Activated CD4-positive, alpha-beta T cell treated with anti-CD3 and anti-CD28 coated beads, Interleukin-2, Interleukin-4, amounts not matched to agents 100 ng/mL and 50 ng/mL, durations not matched to agents 16 hours and 8 hours (primary cell): ENCODE data around the gene OSTF1.

Experiments
- DNase-seq: peaks from one replicate; pipeline ENCODE4 v3.0.0-alpha.2; 2020; ENCODE audit warnings: low spot score

Gene OSTF1, protein sequence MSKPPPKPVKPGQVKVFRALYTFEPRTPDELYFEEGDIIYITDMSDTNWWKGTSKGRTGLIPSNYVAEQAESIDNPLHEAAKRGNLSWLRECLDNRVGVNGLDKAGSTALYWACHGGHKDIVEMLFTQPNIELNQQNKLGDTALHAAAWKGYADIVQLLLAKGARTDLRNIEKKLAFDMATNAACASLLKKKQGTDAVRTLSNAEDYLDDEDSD

DNA sequence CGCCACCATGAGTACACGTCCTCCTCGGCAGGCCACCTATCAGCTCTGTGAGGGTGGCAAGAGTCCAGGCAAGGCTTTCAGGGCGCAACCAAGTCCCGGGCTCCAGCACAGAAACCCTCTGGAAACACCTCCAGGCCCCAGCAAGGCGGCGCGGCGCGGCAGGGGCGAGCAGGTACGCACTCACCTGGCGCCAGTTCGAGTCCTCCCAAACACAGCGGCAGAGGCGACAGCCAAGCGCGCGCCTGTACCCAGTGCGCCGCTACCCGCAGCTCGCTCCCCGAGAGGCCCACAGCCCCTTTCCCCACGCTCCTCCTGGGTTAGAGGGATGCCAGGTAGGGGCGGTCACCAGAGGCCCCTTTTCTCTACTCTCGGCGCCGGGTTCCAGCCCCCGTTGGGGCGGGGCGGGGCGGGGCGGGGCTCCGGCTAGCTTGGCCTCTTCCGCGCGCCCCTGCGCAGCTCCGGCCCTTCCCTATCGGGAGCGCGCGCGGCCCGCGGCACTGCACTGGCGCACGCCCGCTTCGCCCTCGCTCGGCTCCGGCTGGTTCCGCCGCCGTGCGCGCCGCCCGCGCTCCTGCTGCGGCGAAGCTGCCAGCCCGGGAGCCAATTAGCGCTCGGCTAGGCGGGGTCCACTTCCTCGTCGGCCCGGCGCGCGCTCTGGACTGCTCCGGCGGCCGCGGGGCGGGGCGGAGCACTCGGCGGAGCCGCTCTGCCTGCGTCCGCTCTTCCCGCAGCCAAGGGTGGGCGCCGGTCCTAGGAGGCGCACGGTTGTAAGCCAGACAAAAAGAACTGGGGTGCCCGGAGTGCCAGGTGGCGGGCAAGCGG is at the start of gene OSTF1, which contains the start of gene NMRK1:
OSTF1 (plus strand) TSS at position 691 of the 822 bp plus-strand sequence. CDS start 179 bp downstream, outside the sequence.
NMRK1 (minus strand) TSS at position 332 of the 822 bp plus-strand sequence. CDS start 5,040 bp downstream, outside the sequence.
- peak; percentile 95 for DNase-seq

DNA sequence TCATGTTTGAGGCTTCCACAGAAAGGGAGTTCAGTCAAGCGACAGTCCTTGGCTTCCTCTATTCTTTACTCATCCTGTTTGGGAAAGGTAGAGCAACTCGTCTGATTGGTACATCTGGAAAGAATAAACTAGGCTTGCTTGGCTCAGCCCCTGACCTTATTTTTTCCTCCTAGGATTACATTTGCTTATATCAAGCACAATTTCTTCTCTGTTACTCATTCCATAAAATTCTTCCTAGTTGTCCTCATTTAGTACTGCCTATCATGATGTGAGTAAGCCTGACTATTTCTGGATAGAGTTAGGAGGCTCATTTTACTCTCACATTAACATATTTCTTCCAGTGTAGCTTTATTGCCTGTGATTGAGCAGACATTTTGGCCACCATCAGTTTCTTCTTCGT is 49.3 kb upstream of the OSTF1 start:
- no peak for DNase-seq

DNA sequence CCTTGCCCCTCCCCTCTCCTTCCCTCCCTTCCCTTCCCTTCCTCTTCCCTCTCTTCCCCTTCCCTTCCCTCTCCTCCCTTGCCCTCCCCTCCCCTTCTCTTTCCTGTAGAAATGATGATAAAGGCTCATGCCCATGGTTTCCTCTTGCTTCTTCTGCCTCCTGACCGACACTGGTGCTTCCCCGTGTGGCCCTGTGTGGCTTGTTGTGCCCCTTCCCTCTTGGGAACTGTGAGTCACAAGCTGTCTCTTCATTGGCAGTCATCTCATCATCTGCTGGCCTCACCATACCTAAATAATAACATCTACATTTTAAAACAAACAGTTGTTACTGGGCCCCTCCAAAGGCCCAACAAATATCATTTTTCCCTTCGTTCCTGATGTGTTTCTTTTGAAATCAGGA is 48.5 kb upstream of the OSTF1 start:
- no peak for DNase-seq

DNA sequence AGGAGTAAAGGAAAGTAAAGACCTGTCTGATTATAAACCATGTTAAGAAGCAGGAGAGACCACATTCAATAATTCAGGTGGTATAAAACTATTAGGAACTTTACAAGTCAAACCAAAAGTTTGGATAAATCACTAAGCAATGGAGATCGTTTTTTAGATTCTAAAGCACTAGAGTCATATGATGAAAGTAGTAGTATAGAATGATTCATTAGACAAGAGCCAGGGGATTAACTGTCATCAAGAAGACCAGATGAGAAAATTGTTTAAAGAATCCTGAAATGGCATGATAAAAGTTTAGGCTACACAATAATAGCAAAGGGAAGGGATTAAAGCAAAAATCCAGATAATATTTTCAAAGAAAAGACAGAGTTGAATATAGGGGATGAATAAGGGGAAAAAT is 47.3 kb upstream of the OSTF1 start:
- DNase-seq = no peak

DNA sequence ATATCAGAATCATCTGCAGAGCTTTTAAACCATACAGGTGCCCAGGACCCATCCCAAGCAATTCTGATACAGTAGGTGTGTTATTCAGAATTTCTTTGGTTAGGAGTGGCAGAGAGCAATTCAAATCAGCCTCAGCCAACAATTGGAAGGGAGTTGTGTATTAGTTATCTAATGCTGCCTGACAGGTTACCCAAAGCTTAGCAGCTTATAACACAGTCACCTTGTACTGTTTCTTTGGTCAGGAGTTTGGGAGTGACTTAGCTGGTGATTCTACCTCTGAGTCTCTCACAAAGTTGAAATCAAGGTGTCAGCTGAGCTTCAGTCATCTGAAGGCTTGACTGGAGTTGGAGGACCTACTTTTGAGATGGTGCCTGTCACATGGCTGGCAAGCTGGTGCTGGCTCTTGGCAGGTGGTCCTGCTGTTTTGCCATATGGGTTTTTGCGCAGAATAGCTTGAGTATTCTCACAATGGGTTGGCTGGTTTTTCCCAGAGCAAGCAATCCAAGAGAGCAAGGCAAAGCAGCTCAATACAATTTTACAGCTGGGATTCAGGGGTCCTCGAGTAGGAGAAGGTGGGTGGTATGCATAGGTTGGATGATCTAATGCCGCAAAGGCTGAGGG is 41.5 kb upstream of the OSTF1 start:
- DNase-seq = no peak

DNA sequence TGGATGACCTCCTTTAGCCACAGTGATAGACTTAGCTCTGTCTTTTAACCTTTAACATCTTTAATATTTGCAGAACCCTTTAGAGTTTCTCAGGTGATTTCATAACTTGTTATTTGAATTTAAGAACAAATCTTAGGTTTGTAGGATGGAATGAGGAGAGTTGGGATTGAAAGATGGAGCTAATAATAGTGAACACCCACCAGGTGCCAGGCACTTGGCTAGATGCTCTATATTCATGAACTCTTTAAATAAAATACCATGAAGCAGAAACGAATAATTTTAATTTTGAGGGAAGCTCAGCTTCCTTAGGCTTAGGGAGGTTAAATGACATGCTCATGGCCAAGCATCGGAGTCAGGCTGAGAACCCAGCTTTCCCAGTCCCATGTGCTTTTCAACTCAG is 40.8 kb upstream of the OSTF1 start:
- DNase-seq = no peak

DNA sequence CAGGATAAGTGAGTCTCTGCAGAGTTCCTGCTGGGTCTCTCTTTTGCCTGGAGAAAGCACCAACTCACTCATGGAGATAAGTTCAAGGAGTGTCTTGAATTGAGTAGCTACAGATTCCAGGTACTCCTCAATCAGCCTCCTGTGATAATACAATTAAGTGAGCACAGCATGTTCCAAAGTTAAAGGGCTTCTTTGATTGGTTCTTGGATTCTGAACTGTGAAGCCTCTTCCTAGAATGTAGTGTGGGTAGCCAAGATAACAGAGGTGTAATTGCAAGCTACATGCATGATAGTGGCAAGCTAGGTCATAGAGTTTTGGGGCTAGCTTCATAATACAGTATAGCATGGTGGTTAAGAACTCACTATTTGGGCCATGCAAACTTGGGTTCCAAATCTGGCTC is 37.0 kb upstream of the OSTF1 start:
- DNase-seq = no peak

DNA sequence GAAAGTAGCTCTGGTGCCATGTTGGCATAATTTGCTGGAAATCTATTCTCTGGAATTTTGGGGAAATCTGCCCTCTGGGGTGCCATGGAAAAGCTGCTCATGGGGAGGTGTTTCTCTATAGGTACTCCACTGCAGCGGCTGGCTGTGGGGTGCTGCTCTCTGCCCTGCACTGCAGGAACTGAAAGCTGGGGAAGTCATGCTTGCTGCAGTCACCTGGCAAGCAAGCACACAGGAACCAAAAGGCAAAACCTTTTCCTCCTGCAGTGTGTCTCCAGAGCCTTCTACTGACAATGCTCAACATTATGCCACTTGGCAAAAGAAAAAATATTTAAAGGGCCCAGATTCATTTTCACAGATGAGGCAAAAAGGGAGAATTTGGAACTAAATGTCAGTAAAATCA is 34.4 kb upstream of the OSTF1 start:
- DNase-seq = no peak

DNA sequence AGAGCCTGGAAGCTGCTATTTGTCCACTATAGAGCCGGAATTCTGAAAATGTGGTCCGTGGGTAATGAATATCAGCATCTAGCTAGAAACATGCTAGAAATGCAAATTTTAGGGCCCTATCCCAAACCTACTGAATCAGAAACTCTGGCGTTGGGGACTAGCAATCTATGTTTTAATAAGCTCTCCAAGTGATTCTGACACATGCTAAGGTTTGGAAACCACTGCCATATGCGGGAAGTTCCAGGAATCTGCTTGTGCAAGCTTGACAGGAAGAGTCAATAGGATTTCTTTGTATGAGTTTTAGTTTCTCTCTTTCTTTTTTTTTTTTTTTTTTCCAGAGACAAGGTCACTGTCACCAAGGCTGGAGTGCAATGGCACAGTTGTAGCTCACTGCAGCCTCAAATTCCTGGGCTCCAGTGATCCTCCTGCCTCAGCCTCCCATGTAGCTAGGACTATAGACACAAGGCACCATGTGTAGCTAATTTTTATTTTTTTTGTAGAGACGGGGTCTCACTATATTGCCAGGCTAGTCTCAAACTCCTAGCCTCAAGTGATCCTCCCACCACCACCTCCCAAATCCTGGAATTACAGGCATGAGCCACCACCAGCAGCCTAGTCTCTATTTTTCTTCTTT is 33.8 kb upstream of the OSTF1 start:
- DNase-seq = no peak

DNA sequence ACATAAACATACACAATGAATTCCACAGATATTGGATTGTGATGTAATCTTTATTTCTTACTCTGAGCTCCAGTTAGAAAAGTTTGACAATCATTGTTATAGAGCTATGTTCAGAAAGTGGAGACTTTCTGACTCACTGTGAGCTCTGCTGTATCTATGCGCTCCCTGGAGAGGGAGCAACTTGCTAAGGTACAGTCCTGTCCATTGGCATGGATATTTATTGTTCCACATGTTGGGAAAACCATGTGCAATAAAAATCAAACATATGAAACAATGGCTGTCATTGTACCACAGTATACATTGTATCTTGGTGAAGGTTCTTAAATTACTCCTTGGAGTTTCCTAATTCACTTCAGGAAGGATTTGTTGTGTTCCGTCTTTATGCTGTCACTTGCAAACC is 27.1 kb upstream of the OSTF1 start:
- no peak for DNase-seq

DNA sequence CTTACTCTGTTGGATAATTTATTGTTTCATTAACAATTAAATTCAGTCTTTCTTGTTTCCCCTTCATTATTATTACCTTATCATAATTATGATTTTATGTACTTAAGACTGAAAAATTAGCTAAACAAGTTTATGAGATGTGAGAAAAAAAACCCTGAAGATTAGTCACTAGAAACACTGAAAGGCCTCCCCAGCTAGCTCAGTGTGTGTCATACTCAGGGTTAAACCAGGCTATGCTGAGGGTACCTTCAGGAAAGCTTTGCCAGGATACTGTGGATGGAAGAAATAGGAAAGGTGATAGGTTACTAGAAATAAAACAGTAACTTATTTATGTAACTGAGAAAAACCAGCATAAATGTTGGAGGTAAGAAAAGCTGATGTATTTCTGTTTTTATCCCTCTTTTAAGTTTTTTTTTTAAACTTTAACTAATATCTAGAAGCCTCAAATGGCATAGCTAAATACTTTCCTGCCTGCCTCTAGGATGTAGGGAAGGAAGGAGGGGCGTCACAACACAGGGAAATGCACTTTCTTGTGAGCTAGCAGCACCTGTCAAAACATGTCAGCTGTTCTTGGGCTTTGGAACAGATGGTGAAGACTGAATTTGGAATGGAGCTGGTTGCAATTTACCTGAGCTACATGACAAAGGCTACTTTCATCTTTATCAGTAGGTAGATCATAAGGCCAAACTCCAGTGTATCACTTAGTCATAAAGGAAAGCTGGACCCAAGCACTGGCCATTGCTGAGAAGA is 24.6 kb upstream of the OSTF1 start:
- DNase-seq = no peak

DNA sequence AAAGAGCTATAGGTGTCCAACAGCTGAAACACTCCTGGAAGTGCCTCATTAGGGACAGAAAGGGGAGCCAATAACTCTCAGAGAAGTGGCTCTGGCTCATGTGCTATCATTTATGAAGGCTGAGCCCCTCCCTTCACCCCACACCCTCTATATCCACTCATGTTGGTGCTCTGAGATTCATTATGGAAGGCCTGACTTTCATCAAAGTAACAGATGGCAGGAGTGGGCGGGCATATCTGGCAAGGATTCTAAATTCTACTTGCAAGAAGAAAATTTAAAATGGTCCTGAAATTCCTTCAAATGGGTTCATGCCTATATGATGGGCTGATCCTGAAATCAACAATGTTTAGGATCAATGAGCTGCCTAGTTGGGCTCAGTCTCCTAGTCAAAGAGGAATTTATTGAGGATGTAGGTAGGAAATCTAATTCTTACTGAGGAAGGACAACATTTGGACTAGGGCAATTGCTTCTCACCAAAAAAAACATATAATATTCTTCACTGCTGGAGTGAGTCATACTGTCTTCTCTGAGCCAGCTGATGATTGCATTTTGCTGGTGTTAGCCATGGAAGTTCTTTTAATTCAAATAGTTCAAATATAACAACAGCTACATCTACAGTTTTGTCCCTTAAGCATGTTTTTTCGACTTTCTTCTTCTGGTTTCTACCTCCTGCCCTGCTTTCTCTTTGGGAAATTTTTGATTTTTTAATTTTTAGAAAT is 23.8 kb upstream of the OSTF1 start:
- DNase-seq = no peak

DNA sequence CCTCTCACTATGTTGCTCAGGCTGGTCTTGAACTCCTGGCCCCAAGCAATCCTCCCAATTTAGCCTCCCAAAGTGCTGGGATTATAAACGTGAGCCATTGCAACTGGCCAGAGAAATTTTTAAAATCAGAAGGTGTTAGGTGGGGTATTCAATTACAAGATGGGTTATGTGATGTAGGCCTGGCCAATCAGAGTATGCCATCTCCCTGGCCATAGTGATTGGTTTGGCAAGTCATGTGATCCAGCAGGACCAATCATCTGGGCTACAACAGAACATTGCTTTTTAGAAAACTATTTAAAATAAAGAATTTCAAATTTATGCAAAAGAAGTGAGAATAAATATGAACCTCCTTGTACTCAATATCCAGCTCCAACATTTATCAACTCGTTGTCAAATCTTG is 22.8 kb upstream of the OSTF1 start:
- no peak for DNase-seq

DNA sequence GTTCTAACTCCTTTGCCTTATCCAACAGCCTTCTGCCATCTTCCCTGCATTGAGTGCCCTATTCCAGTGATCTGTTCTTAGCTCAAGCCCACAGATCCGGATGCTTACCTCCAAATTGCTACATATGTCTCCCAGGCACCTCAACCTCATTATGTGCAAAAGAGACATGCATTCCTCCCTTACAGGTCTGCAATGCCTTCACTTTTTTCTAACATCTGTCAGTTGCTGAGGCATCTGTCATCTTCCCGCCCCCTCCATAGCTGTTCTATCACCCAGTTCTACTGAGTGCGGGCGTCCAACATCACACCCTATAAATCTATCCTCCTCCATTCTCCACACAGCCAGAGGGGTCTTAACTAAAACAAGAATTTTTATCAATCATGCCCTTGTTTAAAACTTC is 20.4 kb upstream of the OSTF1 start:
- DNase-seq = no peak

DNA sequence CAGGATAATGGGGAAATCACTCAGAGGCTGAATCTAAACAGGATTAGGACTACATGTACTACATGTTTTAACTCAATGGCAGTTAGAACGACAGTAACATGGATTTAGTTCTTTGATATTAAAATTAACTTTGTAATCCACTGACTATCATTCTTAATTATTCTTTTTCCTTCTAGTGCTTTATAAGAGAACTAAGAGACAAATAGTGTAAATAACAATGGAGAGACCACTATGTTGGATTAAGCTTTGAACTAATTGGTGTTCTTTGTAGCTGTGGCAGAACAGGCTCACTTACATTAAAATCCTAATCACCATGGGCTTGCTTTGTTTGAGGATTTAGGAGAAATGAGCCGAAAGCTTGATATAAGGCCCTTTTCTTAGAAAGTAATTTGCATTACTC is 19.1 kb upstream of the OSTF1 start:
- DNase-seq = no peak

DNA sequence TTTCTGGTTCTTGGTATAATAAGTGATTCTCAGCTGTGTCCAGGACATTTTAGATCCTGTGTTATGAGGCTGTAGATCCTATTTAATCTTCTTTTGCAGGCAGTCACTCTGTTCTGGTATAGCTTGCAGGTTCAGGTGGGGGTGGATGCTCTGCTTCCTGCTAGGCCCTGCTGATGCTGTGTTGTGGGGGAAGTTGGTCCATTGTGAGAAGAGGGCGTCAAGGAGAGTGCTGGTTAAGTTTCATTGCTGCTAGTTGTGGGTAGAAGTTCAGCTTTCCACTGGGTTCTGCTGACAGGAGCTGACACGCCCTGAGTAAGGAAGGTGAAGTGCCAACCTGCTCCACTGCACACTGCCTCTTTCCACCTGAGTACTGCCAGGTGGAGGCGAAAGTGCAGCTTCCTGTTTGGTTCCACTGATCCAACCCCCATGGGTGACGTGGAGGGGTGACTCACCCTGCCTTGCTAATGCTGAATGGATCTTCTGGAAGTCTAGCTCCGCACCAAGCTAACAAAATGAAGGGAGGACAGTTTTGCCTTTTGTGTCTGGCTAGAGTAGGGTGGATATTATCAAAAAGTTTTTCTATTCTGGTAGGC is 16.7 kb upstream of the OSTF1 start:
- peak; percentile 36 for DNase-seq

DNA sequence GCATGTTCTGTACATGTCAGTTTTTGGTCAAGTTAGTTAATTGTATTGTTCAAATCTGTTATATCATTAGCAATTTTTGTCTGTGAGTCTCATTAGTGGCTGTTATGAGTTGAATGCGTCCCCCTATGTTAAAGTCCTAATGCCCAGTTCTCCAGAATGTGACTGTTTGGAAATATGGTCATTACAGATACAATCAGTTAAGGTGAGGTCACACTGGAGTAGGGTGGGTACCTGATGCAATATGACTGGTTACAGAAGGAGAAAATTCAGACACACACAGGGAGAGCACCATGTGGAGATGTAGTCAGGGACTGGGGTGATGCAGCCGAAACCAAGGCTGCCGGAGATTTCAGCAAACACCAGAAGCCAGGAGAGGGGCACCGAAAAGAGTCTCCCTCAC is 15.4 kb upstream of the OSTF1 start:
- no peak for DNase-seq

DNA sequence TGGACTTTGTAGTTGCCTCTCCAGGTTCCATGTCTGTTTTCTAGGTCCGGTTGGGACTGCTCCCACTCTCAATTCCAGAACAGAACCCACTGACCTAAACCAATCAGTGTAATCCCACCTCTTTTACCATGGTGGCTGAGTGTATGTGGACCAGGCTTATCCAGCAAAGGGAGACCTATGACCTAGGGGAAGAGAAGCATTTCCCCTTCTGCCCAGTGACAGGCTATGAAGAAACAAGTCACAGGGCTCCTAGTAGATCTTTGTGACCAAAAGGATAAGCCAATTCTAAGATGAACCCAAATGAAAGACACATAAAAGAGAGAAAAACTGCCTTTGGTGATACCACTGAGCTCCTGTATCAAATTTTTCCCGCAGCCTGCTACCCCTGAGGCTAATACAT is 6.7 kb upstream of the OSTF1 start:
- DNase-seq = no peak

DNA sequence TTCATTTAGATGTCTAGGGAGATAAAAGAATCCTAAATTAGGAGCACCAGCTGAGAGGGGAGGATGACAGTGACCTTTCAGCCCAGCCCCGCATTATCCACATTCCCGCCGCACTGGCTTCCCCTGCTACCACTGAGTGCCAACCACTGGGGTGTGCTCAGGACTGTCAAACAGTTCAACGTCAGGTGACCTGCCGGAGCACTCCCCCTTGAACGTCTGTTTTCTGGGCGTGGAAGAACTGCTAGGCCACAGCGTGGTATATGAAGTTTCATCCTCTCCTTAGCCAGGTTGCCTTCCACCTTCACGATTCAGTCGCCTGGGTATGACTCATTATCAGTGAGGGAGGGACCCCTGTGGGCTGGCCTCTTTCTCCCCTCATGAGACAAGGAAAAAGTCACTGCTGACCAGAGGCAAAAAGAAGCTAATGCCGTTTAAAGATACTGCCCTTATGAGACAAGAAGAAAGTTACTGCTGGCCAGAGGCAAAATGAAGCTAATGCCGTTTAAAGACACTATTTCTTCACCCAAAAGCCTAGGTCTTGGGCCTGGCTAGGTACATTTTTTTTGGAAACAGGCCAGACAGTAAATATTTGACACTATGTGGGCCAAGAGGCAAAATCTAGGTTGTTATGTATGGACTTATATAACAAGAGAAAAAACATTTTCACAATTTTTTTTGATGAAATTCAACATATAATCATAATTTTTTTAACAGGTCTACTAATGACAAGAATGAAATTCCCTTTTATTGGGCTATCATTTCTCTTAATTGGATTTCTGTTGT is 4.9 kb upstream of the OSTF1 start:
- no peak for DNase-seq

DNA sequence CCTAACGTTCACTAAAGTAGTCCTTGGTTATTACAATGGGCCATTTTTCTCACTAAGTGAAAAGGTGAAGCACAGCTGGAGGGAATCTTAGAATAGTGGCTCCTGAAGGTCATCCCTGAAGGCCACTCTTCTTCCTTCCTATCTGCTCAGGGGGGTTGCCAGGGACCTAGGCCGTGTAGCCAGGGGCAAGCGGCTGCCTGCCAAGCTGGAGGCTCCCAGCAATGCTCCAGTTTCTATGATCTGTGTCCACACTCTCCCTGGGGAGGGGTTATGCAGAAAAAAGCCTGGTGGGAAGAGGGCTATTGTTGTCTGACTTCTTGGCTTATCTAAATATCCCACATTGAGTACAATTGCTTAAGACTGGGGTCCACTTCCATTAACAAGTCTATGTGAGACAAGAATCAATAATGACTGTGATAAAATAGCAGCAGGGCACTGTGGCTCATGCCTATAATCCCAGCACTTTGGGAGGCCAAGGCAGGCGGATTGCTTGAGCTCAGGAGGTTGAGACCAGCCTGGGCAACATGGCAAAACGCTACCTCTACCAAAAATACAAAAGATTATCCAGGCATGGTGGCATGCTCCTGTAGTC is 4.1 kb upstream of the OSTF1 start:
- no peak for DNase-seq
